Stimulated activated CD4-positive, alpha-beta T cell treated with anti-CD3 and anti-CD28 coated beads, TNF-alpha, amount 100 ng/mL, for 48 hours (primary cell): ENCODE measurements around the gene PTPRT.
"Not testable (repeated sequence)": the region's sequence is repeated elsewhere in the genome, so short reads cannot be mapped to it uniquely, and the experiment has no call there.

Experiments used
- DNase-seq, 3 donors: peaks; one replicate each; pipeline ENCODE4 v3.0.0-alpha.2; 2020; ENCODE audit warnings: low read depth in 3 of 3

PTPRT gene

GRCh38 chr20:42212391-42212790 is 977.3 kb downstream of the PTPRT start:
- DNase-seq: no peak

GRCh38 chr20:42206557-42206956 is 983.1 kb downstream of the PTPRT start:
- not testable (repeated sequence) for DNase-seq

DNA sequence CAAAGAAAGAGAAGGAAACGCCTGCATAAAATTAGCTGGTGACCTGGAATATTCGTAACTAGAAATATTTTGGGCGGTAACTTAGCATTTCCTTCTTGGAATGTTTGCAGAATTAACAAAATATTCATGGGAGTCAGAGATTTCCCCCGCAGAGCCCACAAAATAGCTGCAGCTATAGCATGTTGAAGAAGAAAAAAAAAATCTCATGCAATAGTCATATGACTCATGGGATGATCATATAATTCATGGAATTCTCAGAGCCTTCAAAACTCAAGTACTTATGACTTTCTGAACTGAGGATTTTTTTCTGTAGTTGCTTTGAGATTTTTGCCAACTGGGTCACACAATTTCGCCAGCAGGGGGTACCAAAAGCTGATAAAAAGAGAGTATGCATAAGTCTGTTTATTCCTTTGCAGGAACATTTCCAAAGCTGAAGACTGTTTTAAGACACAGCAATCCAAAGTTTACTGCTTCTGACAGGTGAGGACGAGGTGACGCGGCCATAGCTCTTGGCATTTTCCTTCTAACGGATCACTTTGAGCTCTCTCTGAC is 985.5 kb downstream of the PTPRT start:
- no peak for DNase-seq

DNA sequence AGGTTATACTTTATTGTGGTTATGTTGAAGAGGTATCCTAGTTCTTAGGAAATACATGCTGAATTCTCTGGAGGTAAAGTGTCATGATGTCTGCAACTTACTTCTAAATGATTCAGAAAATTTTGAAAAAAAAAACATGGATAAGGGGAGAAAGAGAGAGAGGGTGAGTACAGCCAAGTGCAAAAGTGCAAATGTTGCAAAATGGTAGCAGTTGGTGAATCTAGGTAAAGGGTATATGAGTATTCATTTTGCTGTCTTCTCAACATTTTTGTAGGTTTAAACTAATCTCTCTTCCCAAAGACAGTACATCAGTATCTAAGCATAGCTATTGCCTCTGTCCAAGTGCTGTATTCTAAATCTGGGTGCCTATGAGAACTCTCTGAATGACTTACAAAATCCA is 992.1 kb downstream of the PTPRT start:
- no peak for DNase-seq

GRCh38 chr20:42193119-42193518 is 996.6 kb downstream of the PTPRT start:
- DNase-seq: no peak

DNA sequence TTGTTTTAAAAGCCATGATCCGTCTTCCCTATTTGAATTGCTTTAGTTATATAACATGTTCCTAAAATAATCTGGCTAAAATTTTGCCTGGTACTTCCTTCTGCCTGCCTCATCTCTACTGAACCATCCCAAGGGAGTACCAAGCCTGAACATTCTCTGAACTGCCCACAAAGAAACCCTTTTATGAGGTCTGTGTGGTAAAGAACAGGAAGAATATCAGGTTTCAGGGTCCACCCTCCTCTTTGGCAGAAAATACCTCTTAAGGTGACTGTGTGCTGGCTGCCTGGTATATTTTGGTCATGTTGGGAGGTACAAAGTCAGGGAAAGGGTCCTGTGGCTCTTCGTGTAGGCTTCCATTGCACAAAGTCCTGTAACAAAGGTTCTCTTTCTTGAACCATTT is 997.4 kb downstream of the PTPRT start:
- no peak for DNase-seq

- DNase-seq: no peak
Observed at GRCh38 chr20:42191140-42191860, 998.4 kb downstream of the PTPRT start.

GRCh38 chr20:42190084-42190483 is 999.6 kb downstream of the PTPRT start:
- no peak for DNase-seq

DNA sequence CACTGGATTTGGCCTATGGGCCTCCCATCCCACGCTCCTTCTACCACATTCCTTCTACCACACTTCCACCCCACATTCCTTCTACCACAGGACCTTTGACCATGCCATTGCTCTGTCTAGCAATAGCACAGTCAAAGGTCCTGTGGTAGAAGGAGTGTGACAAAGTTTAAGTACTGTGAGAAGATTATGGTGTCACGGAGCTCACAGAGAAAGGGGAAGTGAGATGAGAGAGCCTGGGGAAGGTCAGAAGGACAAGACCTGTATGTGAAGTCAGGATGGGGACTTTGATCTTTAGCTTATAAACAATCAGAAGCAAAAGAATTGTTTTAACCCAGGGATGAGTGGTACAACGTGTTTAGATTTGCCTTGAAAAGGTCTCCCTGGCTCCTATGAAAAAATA is 1003.4 kb downstream of the PTPRT start:
- no peak for DNase-seq

GRCh38 chr20:42183147-42183546 is 1006.6 kb downstream of the PTPRT start:
- no peak for DNase-seq

DNA sequence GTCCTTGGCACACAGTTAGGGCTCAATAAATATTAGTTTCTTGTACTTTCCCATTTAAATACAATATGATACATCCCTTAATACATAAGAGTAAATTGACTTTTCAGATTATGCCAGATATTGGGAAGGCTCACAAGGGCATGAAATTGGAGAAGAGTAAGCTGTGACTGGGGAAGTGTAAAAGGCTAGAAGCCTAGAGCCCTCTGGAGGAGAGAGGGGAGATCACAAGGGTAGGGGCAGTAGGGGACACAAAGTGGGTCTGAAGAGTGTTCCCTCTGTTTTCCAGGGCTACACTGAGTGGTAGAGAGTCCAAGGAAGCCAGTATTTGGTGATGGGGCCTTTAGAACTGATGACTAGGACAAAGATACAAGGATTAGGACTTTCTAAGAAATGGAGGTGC is 1008.6 kb downstream of the PTPRT start:
- DNase-seq: no peak

DNA sequence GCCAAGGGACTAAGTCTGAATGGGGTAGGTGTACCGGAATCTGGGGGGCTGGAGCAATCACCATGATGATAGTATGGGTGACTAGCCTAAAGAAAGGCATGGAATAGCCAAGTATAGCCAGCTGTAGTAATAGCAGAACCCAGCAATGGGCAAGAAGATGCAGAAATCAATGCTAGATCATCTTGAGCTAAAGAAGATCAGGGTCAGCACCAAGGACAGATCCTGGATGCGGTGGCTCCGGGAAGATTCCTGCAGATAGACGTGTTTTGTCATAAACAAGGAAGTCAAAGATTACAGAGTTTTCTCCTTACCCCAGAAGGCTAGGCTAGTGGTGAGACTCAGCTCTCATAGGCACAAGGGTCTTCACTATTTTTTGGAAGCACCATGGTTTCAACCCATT is 1009.9 kb downstream of the PTPRT start:
- no peak for DNase-seq

DNA sequence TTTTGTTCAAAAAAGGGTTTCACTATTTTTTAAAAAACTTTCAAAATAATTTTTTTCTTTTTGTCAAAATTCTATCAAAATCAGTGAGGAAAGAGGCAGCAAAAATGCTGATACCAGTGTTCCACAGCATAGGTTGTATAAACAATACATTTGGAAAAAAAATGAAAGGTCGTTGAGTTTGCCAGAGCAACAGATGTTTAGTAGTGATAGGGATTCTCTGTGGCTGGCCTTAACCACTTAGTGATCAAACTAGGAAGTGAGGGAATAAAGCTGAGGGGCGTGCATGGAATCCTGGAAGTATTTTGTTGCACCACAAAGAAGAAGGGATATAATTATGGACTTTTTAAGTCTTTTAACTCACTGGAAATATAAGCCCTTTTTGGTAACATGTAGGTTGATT is 1016.3 kb downstream of the PTPRT start:
- DNase-seq: no peak

DNA sequence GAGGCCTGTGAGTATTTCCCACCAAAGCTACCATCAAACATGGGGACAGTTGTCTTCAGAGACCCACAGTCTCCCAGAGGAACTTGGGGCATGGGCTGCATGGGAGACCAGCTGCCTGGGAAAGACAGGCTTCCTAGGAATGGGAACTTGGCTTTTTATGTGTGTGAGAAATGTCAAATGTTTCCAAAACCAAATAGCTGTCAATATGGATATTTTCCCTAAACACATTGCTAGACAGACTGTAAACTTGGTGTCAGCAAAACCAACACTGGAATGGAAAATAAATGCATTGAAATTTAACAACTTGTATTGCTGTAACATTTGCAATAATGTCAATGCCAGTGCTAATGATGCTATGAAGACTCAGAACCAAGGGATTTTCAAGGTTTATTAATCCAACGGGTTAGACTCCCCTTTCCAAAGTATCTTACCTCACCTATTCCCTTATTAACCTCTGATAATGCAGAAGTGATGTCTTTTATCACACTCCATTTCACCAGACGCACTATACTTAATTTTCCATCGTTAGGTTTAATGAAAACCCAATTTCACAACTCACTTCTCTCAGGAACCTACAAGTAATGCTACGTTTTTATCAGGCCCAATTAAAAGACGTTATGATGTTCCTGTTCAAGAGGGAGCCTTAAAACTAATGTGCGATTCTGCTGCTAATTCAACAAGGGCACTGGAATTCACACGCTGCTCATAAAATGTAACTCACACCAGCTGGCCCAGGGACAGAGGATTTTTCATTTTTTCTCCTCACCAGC is 1025.4 kb downstream of the PTPRT start:
- DNase-seq: no peak

DNA sequence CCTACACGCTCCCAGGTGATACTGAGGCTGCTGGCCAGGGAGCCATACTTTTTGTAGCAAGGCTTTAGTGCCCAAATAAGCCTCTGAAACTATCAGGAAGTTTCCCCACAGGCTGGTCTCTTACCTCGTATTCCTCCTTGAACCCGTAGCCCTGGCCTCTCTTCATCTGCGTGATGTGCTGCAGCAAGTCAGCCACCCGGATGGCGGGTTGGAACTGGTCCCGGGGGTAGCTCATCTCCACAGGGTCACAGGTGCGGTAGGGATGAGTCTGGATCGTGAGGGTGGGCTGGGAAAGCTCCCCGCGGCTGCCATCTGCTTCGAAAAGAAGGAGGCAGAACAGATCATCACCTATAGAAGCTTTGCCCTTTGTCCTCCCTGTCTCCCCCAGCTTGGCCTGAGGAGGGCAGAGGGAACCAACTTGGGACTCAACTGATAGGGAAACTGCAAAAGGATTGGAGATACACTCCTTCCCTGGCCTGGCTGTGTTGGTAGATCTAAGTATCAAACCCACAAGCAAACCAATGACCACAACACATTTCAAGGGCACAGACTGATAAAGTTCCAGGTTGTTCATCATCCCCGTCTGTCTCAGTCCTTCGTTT is 1028.4 kb downstream of the PTPRT start:
- no peak for DNase-seq

DNA sequence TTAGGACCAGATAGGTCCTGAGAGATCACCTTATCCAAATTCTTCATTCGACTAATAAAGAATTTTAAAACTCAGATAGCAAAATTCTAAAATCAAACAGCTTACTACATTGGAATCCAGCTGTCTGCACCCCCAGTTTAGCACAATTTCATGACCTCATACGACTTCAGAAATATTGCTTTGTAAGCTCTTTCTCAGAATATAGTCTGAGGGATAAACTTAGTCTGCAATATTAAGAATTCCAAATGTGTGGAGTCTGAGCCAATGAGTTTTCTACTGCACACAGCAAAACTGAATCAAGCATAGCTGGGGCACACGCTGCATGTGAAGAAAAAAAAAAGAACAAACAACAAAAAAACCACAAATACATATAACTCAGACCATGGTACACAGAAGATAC is 1029.9 kb downstream of the PTPRT start:
- DNase-seq: no peak

- DNase-seq: no peak
Observed at GRCh38 chr20:42158272-42158671, 1031.4 kb downstream of the PTPRT start.

- DNase-seq: no peak
Observed at GRCh38 chr20:42155586-42155985, 1034.1 kb downstream of the PTPRT start.

GRCh38 chr20:42152575-42152974 is 1037.1 kb downstream of the PTPRT start:
- DNase-seq: no peak

- DNase-seq: no peak
Observed at GRCh38 chr20:42150230-42150629, 1039.5 kb downstream of the PTPRT start.

- no peak for DNase-seq
Observed at GRCh38 chr20:42138729-42139128, 1051.0 kb downstream of the PTPRT start.

- DNase-seq: no peak
Observed at GRCh38 chr20:42134265-42135098, 1055.2 kb downstream of the PTPRT start.
